T-helper 17 cell (primary cell): ENCODE measurements around the gene ROR2. TPM values are rescaled to one million over a fixed set of nuclear protein-coding genes. Genes with fewer than 3 reads are reported as not detected.
A peak's percentile ranks its signal among the peaks of the same experiment; 100 is the strongest.
"Not testable (repeated sequence)": the region's sequence is repeated elsewhere in the genome, so short reads cannot be mapped to it uniquely, and the experiment has no call there.

ENCODE experiments used
- ATAC-seq: fragments of 150-1000 bp; cut with Tn5 transposase; 2 replicates; pipeline ENCODE4 v1.10.0; 2021; ENCODE audit warnings: mild to moderate bottlenecking, moderate library complexity
- DNase-seq, 3 donors: peaks; one replicate each; pipeline versions ENCODE4 v3.0.0 to v3.0.0-alpha.2; 2020 to 2021
- H3K9me3 ChIP-seq: one replicate; pipeline ENCODE4 v1.7.0; 2013; ENCODE audit warnings: low read length, mild to moderate bottlenecking; ENCODE audit not compliant: control insufficient read depth, poor library complexity, severe bottlenecking
- H3K27ac Mint-ChIP-seq: one replicate; pipeline ENCODE4 v1.8.0; 2022; ENCODE audit warnings: mild to moderate bottlenecking, moderate library complexity, mixed read lengths
- H3K27me3 Mint-ChIP-seq: one replicate; pipeline ENCODE4 v1.8.0; 2022; ENCODE audit warnings: mixed read lengths
- H3K36me3 Mint-ChIP-seq: one replicate; pipeline ENCODE4 v1.8.0; 2022; ENCODE audit warnings: low read depth, mixed read lengths
- H3K4me1 Mint-ChIP-seq: one replicate; pipeline ENCODE4 v1.8.0; 2022; ENCODE audit warnings: mild to moderate bottlenecking, mixed read lengths
- H3K4me3 Mint-ChIP-seq: one replicate; pipeline ENCODE4 v1.8.0; 2022; ENCODE audit warnings: mild to moderate bottlenecking, moderate library complexity, mixed read lengths
- total RNA-seq, 4 donors: library from RNA in 2 of 4; stranded (reverse) in 2 of 4; gene quantifications; one replicate each; pipeline ENCODE4 v1.2.3 and lab custom pipeline; 2022 to 2026

ROR2 gene
- under 1 TPM; 0.22 to 0.37 TPM for total RNA-seq
- 0 to 0.12 reads per million in 2 donors for total RNA-seq (lab: John Stamatoyannopoulos, UW)

GRCh38 chr9:91949946-91950664 is at the start of gene ROR2:
TSS of gene ROR2 (minus strand) at chr9:91950228.
- DNase-seq, result peak in 1 of 3 donors; percentile 23
- Mint-ChIP-seq H3K36me3 (peaks cover 12% of the 10 kb centered on the region), H3K4me3 (peak within 1 kb of the TSS; percentile 53), H3K27ac (no peak within 1 kb of the TSS), H3K27me3 (peaks cover 72% of the 10 kb centered on the region), H3K4me1 (peaks cover 10% of the 10 kb centered on the region)
- no peaks in the 10 kb centered on the region for H3K9me3 ChIP-seq
- ATAC-seq, result peak; percentile 70

DNA sequence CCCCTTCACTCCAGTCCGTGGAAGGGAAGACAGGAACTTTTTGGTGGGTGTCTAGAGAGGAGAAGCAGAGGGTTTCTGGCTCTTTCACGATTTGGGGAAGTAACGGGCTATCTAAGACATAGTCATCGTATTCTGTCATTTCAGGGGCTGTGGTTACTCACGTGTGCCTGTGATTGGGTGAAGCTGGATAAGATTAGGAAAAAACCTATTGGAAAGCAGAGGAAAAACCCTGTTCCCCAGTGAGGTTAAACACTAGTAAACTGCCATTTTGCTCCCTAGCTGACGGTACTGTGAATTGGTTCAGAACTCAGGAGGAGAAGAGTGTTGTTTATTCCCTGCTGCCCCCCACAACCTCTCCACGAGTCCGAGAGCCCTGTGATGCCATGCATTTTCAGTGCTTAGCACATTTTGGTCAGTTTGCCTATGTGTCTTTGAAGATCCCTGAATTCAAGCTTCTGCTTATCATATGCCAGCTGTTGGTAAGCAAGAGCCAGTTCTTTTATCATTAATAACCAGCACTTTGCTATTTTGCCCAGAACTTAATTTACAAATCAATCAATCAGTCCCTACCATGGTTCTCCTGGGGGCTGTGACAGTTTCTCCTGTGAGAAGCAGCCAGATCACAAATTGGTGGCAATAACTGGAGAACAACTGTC is 45.1 kb upstream of the ROR2 start:
- Mint-ChIP-seq H3K4me1 (no peaks in the 10 kb centered on the region), H3K36me3 (no peaks in the 10 kb centered on the region), H3K4me3 (no peak overlapping the region), H3K27me3 (peaks cover 51% of the 10 kb centered on the region), H3K27ac (no peak overlapping the region)
- DNase-seq (no peak), ATAC-seq (no peak)
- H3K9me3 ChIP-seq, result no peaks in the 10 kb centered on the region

- DNase-seq (no peak), ATAC-seq (no peak)
- Mint-ChIP-seq H3K27me3 (peaks cover 47% of the 10 kb centered on the region), H3K36me3 (no peaks in the 10 kb centered on the region), H3K27ac (no peak overlapping the region), H3K4me3 (no peak overlapping the region), H3K4me1 (no peaks in the 10 kb centered on the region)
- no peaks in the 10 kb centered on the region for H3K9me3 ChIP-seq
These were observed 44.4 kb upstream of the ROR2 start for GRCh38 chr9:91994422-91994821.

GRCh38 chr9:91992461-91993041 is 42.5 kb upstream of the ROR2 start:
- Mint-ChIP-seq H3K4me1 (peaks cover 3% of the 10 kb centered on the region), H3K4me3 (no peak overlapping the region), H3K27me3 (peaks cover 47% of the 10 kb centered on the region), H3K36me3 (no peaks in the 10 kb centered on the region), H3K27ac (no peak overlapping the region)
- H3K9me3 ChIP-seq, result no peaks in the 10 kb centered on the region
- DNase-seq, result no peak
- no peak for ATAC-seq

GRCh38 chr9:91991721-91992341 is 41.8 kb upstream of the ROR2 start:
- Mint-ChIP-seq H3K4me1 (peaks cover 3% of the 10 kb centered on the region), H3K36me3 (no peaks in the 10 kb centered on the region), H3K4me3 (no peak overlapping the region), H3K27me3 (peaks cover 47% of the 10 kb centered on the region), H3K27ac (no peak overlapping the region)
- no peak for ATAC-seq
- no peak for DNase-seq
- no peaks in the 10 kb centered on the region for H3K9me3 ChIP-seq

- Mint-ChIP-seq H3K27ac (no peak overlapping the region), H3K27me3 (peaks cover 17% of the 10 kb centered on the region), H3K4me1 (peaks cover 3% of the 10 kb centered on the region), H3K4me3 (no peak overlapping the region), H3K36me3 (no peaks in the 10 kb centered on the region)
- no peaks in the 10 kb centered on the region for H3K9me3 ChIP-seq
- no peak for DNase-seq
- no peak for ATAC-seq
These were observed 36.2 kb upstream of the ROR2 start for GRCh38 chr9:91986248-91986647.

DNA sequence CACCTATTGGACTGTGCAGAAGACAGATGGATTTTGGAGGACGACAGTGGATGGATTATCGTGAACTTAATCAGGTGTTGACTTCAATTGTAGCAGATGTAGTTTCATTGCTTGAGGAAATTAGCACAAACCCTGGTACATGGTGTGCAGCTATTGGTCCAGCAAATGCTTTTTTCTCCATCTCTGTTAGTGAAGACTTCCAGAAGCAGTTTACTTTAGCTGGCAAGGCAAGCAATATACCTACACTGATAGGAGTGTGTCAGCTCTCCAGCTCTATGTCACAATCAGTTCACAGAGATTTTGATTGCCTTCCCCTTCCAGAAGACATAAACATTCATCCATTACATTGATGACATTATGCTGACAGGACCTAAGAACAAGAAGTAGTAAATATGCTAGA is 35.7 kb upstream of the ROR2 start:
- Mint-ChIP-seq H3K27me3 (peaks cover 11% of the 10 kb centered on the region), H3K4me3 (no peak overlapping the region), H3K36me3 (no peaks in the 10 kb centered on the region), H3K27ac (no peak overlapping the region), H3K4me1 (peaks cover 3% of the 10 kb centered on the region)
- ATAC-seq (no peak), DNase-seq (no peak)
- H3K9me3 ChIP-seq, result no peaks in the 10 kb centered on the region

- Mint-ChIP-seq H3K27ac (no peak overlapping the region), H3K36me3 (no peaks in the 10 kb centered on the region)
- ATAC-seq, result no peak
These were observed 28.8 kb upstream of the ROR2 start for GRCh38 chr9:91978740-91979414.

GRCh38 chr9:91975254-91975653 is 25.2 kb upstream of the ROR2 start:
- H3K27ac Mint-ChIP-seq, H3K36me3 Mint-ChIP-seq, H3K4me1 Mint-ChIP-seq, DNase-seq, ATAC-seq, H3K9me3 ChIP-seq, H3K4me3 Mint-ChIP-seq: not testable (repeated sequence)
- H3K27me3 Mint-ChIP-seq, result peaks cover 23% of the 10 kb centered on the region

More at GRCh38 chr9:91978740-91979414, 28.8 kb upstream of the ROR2 start:
- no peak for DNase-seq
- Mint-ChIP-seq H3K27me3 (no peaks in the 10 kb centered on the region), H3K4me3 (no peak overlapping the region), H3K4me1 (no peaks in the 10 kb centered on the region)
- H3K9me3 ChIP-seq, result no peaks in the 10 kb centered on the region

- Mint-ChIP-seq H3K4me3 (no peak overlapping the region), H3K36me3 (peaks cover 5% of the 10 kb centered on the region), H3K27me3 (peaks cover 39% of the 10 kb centered on the region), H3K4me1 (no peaks in the 10 kb centered on the region), H3K27ac (no peak overlapping the region)
- DNase-seq (no peak), ATAC-seq (no peak)
- no peaks in the 10 kb centered on the region for H3K9me3 ChIP-seq
These were observed 22.7 kb upstream of the ROR2 start for GRCh38 chr9:91972711-91973110.

DNA sequence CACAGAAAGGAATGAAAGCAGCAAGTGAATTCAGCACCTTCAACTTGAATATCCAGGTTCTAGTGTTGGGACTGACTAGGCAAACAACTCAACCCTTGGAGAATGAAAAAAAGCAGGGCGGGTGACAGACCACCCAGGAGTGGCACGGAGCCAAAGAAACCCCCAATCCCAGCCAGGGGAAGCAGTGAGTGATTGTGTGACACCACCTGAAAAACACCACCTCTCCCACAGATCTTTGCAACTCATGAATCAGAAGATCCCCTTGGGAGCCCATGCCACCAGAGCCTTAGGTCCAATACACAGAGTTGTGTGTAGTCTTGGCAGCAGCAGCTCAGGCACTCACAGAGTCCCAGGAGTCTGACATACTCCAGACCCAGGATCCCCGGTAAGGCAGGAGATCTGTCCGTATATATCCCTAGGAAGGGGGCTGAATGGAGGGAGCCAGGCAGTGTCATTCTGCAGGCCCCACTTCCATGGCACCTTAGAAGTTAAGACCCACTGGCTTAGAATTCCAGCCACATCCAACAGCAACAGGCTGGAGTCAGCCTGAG is 22.1 kb upstream of the ROR2 start:
- Mint-ChIP-seq H3K4me3 (no peak overlapping the region), H3K27ac (no peak overlapping the region), H3K4me1 (no peaks in the 10 kb centered on the region), H3K27me3 (peaks cover 43% of the 10 kb centered on the region), H3K36me3 (peaks cover 5% of the 10 kb centered on the region)
- ATAC-seq (no peak), DNase-seq (no peak)
- no peaks in the 10 kb centered on the region for H3K9me3 ChIP-seq

- Mint-ChIP-seq H3K36me3 (peaks cover 2% of the 10 kb centered on the region), H3K4me1 (no peaks in the 10 kb centered on the region), H3K27ac (no peak overlapping the region), H3K4me3 (no peak overlapping the region), H3K27me3 (peaks cover 56% of the 10 kb centered on the region)
- no peak for DNase-seq
- ATAC-seq, result no peak
- no peaks in the 10 kb centered on the region for H3K9me3 ChIP-seq
These were observed 17.2 kb upstream of the ROR2 start for GRCh38 chr9:91967259-91967658.

GRCh38 chr9:91966503-91966902 is 16.5 kb upstream of the ROR2 start:
- ATAC-seq (no peak), DNase-seq (no peak)
- no peaks in the 10 kb centered on the region for H3K4me1 Mint-ChIP-seq
- peaks cover 2% of the 10 kb centered on the region for H3K36me3 Mint-ChIP-seq
- H3K27ac Mint-ChIP-seq, result no peak overlapping the region
- peaks cover 49% of the 10 kb centered on the region for H3K27me3 Mint-ChIP-seq
- H3K9me3 ChIP-seq, result no peaks in the 10 kb centered on the region
- no peak overlapping the region for H3K4me3 Mint-ChIP-seq
